ENCODE data around the gene ZNF555.

ZNF555 gene

DNA sequence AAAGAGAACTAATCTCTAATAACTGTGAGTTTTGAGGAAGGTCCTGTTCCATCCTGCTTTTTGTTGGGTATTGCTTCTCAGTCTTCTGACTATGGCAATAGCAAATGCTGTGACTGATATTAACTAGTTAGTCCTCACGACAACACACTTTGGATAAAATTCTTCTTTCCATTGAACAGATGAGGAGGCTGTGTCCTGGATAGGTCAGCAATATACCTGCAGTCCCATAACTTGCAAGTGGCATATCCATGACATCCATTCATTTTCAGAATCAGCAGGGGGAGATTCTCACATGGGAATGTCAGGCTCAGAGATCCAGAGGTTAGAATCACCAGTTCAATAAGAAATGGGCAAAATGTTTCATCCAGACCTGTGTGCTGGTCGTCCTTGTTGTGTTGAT is 14.3 kb upstream of the ZNF555 start:
- no peak for DNase-seq

DNA sequence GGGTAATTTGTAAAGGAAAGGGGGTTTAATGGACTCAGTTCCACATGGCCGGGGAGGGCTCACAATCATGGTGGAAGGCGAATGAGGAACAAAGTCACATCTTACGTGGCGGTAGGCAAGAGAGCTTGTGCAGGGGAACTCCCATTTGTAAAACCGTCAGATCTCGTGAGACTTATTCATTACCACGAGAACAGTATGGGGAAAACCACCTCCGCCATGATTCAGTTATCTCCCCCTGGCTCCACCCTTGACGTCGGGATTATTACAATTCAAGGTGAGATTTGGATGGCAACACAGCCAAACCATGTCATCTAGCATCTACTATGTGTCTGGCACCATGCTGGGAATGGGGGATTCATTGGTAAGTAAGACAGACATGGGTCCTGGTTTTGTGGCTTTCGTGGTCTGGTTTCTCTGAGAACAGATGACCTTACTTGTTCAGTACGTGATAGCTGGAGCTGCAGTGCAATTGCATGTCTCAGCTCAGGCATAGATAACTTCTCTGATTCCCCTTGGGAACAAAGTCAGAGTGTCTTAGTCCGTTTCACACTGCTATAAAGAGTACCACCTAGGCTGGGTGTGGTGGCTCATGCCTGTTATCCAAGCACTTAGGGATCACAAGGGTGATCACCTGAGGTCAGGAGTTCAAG is 13.3 kb upstream of the ZNF555 start:
- DNase-seq, result no peak

DNA sequence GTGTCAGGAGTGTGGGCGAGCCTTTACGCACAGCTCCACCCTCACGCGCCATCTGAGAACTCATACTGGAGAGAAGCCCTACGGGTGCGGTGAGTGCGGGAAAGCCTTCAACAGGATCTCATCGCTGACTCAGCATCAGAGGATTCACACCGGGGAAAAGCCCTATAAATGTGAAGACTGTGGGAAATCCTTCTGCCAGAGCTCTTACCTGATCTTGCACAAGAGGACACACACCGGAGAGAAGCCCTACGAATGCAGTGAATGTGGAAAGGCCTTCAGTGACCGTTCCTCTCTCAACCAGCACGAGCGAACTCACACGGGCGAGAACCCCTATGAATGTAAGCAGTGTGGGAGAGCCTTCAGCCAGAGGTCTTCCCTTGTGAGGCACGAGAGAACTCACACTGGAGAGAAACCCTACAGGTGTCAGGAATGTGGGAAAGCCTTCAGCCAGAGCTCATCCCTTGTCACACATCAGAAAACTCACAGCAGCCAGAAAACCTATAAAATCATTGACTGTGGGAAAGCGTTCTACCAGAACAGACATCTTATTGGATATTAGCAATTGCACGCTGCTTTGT is 6.9 kb upstream of the ZNF555 start:
- no peak for DNase-seq

DNA sequence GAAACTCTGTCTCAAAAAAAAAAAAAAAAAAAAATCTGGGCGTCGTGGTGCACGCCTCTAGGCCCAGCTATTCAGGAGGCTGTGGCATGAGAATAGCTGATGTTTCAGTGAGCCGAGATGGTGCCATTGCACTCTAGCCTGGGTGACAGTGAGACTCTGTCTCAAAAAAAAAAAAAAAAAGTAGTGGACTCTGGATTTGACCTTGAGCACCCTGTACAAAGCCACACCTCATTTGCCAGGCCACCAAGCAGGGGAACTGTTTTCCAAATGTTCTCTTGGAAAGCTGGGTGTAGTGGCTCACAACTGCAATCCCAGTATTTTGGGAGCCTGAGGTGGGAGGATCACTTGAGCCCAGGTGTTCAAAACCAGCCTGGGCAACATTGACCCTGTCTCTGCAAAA is 3.8 kb upstream of the ZNF555 start:
- no peak for DNase-seq

DNA sequence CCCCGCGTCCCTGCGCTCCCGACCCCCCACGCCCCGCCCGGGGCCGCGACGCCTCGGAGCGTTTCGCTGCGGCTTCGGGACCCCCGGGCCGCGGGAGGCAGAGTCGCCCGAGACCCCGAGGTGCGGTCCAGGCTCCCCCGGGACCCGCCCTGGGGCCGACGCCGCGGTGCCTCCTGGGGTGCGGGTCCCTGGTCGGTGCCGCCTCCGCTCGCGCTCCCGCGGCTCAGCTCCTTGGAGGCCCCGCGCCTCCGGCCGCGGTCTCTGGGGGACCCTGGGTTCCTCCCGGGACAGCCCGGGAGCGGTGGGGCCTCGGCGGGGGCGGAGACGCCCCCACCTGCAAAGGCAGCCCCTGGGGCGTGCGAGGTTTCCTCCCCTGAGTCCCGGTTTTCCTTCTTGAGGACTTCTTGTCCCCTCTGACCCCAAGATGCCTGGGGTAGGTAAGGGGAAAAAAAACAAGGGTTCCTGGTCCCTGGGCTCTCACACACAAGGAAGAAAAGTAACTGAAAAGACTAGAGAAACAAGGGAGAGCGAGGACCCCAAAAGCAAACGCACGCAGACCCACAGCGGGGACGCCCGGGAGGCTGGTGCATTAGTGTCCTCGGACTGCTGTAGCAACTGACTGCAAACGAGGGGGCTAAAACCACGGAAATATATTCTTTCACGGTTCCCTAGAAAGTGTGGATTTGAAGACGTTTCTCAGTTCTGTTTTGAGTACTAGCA is 740 bp downstream of the ZNF555 start:
- DNase-seq, result no peak

DNA sequence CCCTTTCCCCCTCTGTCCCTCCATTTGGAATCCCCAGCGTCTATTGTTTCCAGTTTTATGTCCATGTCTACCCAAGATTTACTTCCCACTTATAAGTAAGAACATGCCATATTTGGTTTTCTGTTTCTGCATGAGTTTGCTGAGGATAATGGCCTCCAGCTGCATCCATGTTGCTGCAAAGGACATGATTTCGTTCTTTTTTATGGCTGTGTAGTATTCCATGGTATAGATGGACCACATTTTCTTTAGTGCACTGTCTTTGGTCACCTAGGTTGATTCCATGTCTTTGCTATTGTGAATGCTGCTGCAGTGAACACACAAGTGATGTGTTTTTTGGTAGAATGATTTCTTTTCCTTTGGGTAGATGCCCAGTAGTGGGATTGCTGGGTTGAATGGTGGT is 3.8 kb downstream of the ZNF555 start:
- no peak for DNase-seq

DNA sequence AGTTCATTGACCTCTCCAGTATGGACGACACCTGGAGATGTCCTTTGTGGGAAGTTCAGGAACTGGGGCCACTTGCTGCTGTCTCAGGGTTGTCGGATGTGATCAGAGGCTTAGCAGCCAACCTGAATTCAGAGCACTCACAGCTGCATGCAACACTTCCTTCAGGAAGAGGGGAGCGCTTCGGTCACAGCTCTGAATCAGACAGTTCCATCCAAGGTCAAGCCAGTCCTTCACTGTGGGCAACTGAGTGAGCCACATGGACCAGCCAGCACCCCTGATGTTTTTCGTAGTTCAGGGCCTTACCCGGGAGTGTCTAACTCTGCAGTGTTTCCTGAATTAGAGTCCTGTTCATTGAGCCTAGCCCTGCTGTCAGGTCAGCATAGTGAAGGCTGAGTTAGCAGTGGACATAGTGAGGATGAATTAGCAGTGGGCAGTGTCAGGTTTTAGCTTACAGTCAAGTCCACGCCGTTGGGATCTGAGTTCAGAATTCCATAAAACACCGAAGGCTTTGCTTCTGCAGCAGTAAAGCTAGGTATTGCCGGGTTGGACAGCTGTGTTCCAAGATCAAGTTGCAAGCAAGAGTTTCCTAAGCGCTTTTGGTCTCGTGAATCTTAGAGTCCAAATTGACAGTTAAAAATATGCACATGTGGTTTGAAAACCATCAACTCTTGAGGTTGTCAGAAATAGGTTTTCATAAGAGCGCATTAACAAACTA is 5.1 kb downstream of the ZNF555 start:
- no peak for DNase-seq

DNA sequence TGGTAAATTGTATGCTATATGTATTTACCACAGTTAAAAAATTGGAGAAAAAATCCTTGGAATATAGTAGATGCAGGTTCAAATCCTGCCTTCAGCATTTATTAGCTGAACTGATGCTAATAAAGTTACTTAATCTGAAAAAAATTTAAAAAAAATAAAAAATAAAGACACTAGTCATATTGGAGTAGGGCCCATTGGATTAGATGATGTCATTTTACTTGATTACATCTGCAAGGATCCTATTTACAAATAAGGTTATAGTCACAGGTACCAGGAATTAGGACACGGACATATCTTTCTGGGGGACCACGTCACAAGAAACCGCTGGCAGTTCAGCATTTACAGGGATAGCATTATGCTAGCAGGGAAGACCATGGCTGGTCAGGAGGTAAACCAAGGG is 6.2 kb downstream of the ZNF555 start:
- DNase-seq, result no peak

DNA sequence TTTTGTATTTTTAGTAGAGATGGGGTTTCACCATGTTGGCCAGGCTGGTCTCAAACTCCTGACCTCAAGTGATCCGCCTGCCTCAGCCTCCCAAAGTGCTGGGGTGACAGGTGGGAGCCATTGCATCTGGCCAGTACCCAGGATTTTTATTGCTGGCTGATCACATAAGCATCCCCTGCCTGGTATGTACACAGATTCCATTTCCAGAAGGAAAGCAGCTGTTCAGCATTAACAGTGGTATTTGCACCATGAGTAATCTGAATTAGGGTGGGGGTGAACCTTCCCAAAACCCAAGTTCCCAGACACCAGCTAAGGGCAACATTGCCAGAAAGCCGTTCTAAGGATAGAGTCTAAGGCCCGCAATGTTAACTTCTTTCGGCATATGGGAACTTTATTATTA is 7.3 kb downstream of the ZNF555 start:
- DNase-seq, result no peak

DNA sequence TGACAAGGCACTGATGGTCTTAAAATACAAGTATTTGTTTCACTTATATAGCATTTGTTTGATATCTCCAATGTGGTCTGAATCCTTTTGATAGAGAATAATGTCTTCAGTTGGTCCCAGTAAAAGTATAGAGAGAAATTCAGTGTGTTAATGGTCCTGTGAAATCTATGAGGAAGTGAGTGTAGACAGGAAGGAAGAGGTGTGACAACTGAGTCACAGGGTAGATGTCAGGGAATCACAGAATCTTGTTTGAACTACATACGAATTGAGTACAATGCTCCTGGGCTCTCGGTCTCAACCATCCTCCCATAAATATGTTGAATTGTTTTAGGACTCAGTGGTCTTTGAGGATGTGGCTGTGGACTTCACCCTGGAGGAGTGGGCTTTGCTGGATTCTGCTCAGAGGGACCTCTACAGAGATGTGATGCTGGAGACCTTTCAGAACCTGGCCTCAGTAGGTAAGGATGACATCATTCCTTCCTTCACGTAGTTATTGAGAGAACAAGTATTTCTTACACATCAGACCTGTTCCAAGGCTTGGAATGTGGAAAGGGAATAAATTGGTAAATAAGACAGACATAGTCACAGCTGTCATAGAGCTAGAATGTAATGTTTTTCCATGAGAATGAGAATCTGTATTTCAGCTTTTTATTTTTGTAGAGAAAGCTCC is 9.1 kb downstream of the ZNF555 start:
- DNase-seq, result no peak

DNA sequence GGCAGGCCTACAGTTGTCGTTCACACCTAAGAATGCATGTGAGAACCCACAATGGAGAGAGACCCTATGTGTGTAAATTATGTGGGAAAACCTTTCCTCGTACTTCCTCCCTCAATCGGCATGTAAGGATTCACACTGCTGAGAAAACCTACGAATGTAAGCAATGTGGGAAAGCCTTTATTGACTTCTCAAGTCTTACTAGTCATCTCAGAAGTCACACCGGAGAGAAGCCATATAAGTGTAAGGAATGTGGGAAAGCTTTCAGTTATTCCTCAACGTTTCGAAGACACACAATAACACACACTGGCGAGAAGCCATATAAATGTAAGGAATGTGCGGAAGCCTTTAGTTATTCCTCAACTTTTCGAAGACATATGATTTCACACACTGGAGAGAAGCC is 11.3 kb downstream of the ZNF555 start:
- DNase-seq, result no peak

DNA sequence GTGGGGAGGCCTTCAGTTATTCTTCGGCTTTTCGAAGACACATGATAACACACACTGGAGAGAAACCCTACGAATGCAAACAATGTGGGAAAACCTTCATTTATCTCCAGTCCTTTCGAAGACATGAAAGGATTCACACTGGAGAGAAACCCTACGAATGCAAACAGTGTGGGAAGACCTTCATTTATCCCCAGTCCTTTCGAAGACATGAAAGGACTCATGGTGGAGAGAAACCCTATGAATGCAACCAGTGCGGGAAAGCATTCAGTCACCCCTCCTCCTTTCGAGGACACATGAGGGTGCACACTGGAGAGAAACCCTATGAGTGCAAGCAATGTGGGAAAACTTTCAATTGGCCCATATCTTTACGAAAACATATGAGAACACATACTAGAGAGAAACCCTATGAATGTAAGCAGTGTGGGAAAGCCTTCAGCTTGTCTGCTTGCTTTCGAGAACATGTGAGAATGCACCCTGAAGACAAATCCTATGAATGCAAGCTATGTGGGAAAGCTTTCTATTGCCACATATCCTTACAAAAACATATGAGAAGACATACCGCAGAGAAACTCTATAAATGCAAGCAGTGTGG is 11.8 kb downstream of the ZNF555 start:
- DNase-seq, result no peak

DNA sequence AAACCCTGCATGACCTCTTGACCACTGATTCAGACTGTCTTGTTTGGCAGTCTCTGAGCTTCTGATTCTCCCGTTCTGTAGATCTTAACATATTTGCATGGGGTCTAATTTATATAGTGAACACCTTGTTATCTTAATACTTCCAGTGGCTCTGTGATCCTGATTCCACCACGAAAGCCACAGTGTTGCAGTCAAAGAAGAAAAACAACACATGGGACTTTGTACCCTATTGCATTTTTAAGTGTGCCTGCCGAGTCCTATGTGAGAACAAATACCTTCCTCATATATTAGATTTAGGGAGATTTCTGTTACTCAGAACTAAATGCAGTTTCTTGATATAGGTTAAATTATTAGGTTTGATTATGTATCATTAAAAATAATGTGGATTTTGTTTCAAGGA is 13.6 kb downstream of the ZNF555 start:
- no peak for DNase-seq

DNA sequence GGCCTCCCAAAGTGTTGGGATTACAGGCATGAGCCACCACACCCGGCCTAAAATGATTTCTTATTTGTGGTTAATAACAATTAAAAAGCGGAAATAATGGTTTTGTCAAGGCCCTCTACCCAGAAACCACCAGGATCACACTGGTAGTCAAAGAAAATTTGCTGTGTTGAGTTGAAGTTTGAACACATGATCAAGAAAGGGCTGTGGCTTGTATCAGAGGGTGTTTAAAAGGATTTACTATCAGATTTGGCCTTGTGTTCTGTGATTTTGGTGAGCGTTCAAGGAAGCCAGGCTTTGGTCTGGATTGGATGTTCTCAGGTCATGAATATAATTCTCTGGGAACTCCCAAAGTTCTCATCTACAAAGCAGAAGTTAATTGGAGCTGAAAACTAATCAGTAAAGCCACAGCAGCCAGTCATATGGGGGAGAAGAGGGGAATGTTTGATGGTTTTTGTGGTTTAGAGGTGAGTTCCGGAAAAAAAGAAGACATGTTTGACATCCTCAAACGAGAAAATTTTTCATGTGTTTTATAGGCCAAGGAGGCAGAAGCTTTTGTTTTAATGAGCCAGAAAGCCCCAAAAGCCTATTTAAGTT is 15.3 kb downstream of the ZNF555 start:
- no peak for DNase-seq

DNA sequence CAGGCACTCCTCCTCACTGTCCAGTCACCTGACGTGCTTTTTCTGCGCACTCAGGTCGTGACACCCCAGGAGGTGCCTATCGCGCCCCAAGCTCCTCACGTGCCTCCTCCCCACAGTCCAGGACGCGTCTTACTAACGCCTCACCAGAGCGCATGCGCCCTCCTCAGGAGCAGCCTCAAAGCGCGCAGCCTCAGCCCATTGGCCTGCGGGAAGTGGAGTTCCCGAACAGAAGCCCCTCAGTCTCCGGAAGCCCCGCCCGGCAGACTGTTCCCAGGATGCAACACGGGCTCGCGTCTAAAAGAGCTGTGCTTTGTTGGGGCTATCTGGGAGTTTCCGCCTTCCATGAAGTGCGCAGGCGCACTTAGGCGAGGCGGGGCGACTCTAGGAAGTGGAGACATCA is 17.6 kb downstream of the ZNF555 start:
- DNase-seq, result no peak

DNA sequence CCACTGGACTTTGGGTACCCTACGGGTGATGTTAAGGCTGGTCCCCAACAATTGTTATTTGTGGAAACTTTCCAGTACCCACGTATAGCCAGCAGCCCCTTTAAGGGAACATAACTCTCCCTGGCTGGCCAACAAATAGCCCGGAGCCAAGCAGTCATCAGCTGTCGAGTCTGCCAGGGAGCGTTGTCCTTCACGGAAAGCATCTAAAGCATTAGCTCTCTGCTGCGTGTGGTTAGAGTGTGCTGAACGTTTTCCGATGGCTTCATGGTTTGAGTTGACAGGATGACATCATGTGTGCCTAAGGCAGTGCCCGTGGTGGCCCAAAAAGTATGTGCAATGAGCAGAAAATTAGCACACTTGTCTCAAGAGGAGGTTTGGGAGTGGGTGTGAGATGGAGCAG is 22.5 kb downstream of the ZNF555 start:
- no peak for DNase-seq

DNA sequence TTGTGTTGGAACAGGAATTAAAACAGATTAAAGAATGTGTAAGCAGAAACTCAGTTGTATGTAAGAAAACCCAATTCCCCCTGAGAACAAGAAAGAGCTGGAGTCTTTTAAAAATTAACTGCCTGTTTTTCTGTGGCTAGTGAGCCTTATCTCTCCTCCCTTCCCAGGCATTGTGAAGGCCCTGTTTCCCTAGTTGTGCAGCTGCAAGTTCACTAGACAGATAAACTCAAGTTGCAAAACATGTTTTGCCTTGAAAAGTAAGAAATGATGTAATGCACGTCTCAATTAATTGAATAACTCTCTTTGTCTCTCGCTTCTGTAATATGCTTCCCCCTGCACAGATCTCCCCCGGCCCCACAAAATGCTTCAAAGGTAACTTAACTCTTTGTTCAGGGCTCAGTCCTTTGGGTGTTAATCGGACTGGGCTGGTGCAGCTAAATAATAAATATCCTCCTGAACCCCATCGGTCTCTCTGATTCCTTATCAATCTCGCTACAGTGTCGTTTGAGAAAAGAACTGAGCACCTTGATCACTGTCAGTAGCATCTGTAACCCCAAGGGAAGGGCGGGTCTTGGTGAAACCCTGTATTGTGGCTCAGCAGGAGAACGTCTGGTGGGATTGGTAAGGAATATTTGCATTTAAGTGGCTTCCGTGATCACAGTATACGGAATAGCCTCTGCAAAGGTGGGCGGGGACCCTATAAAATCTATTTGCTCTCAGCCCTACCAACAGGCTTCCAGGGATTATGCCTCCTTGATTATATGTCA is 24.2 kb downstream of the ZNF555 start:
- DNase-seq, result no peak

DNA sequence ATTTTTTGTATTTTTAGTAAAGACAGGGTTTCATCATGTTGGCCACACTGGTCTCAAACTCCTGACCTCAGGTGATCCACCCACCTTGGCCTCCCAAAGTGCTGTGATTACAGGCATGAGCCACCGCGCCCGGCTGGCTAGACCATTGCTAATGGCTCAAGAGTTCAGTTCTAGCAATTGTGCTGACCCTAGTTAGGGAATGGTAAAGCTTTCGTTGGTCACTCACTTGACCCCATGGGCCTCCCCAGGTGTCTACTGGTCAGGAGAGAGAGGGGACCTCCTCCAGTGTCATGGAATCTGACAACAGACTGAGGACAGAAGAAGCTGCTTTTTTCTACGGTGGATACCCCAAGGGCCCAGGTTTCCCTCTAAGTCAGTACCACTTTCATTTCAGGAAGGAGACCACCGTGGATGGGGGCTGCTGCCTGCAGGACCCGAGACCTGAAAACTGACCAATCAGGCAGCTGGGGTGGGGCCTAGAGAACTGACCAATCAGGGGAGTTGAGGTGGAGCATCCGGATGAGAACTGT is 25.3 kb downstream of the ZNF555 start:
- DNase-seq, result no peak

DNA sequence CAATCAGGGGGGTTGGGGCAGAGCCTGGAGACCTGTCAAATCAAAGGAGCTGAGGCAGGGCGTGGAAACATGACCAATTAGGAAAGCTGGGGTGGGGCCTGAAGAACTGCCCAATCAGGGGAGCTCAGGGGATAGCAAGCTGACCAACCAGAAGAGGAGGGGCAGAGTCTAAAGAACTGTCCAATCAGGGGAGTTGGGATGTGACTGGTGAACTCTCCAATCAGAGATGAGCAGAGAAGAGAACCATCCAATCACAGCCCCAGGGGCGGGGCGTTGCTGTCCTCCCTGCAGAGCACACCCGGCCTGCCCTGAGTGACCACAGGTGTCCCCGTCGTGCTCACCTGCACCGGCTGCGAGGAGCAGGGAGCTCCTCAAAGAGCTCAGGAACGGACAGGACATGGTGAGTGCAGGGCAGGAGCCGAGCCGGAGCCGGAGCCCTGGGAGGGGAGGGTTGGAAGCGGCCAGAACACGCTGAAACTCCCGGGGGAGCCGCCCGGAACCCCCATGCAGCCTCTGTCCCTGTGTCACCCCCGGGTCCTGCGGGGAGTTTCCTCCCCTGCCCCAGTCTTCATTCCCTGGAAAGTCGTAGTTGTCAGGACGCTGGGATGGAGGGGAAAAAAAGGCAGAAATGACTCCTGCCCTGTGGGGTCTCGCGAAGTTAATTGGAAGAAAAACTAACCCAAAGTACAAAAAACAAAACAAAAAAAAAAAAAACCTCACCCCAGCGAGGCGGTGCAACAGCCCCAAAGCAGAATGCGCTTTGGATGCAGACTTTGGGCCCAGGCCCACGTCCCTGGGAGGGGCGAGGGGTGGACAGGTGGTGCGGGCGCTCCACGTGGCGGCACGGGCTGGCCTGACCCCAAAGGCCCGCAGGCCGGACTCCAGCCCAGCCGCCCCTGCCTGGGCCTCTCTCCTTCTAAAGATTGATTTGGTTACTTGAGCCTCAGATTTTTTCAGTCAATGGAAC is 26.0 kb downstream of the ZNF555 start, which contains the start of gene ZNF556:
ZNF556 (plus strand) TSS at position 311 of the 967 bp plus-strand sequence; CDS start at position 398, 87 bp downstream.
- DNase-seq, result peak; percentile 46

DNA sequence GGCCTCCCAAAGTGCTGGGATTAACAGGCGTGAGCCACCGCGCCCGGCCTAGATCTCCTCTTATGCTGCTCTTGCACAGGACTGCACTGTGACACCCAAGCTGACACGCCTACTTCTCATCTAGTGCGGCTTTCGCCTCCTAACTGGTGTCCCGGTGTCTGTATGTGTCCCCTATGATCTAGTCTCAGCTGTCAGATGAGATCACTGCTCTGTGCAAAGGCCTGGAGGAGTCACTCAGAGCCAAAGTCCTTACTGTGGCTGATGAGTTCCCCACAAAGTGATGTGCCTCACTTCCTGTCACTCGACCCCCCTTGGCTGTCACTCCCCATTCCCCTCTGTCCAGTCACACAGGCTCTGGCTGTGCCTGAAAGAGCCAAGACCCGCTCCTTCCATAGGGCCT is 28.3 kb downstream of the ZNF555 start:
- DNase-seq, result no peak
